Neuron (in vitro differentiated cells): ENCODE measurements around the gene TNFRSF18.

ENCODE experiments used
- H2AFZ ChIP-seq: one replicate; pipeline ENCODE4 v1.6.1; 2013; ENCODE audit warnings: low read depth, mild to moderate bottlenecking, inconsistent platforms, low read length, moderate library complexity
- H3K27me3 ChIP-seq: one replicate; pipeline ENCODE4 v1.6.1; 2013; ENCODE audit warnings: low read length; ENCODE audit not compliant: insufficient read depth
- H3K36me3 ChIP-seq: one replicate; pipeline ENCODE4 v1.6.1; 2013; ENCODE audit warnings: low read length; ENCODE audit not compliant: insufficient read depth
- H3K4me1 ChIP-seq: one replicate; pipeline ENCODE4 v1.6.1; 2013; ENCODE audit warnings: low read length; ENCODE audit not compliant: insufficient read depth
- H3K4me3 ChIP-seq: 2 replicates; pipeline ENCODE4 v1.5.1; 2013; ENCODE audit warnings: mild to moderate bottlenecking, low read length, moderate library complexity
- H3K9me3 ChIP-seq: one replicate; pipeline ENCODE4 v1.6.1; 2013; ENCODE audit warnings: low read length

The TNFRSF18 gene

DNA sequence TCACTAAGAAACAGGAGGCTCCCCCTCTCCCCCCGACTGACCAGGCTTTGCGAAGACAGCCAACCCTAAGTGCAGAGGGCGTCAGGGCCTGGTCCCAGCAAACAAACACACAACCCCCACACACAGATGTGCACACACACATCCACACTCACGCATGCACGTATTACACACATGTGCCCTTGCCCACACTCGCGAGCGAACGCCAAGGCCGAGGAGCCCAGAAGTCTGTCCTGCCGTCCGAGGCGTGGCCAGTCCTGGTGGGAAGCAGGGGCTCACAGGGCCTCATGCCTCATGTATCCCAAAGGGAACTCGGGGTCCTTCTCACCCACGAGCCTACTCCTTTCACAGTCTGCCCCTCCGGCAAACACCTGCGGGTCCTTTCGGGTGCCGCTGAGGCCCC lies 23.4 kb upstream of the TNFRSF18 start:
- H3K9me3 ChIP-seq = peaks cover 2% of the 10 kb centered on the region
- H3K27me3 ChIP-seq = no peaks in the 10 kb centered on the region
- H2AFZ ChIP-seq = no peak overlapping the region
- no peak overlapping the region for H3K4me3 ChIP-seq
- H3K36me3 ChIP-seq = peaks cover 37% of the 10 kb centered on the region
- H3K4me1 ChIP-seq = peaks cover 19% of the 10 kb centered on the region

GRCh38 chr1:1228596-1229321 lies 22.4 kb upstream of the TNFRSF18 start:
- H3K4me3 ChIP-seq = no peak overlapping the region
- H3K36me3 ChIP-seq = peaks cover 39% of the 10 kb centered on the region
- no peak overlapping the region for H2AFZ ChIP-seq
- H3K9me3 ChIP-seq = peaks cover 2% of the 10 kb centered on the region
- H3K27me3 ChIP-seq = no peaks in the 10 kb centered on the region
- H3K4me1 ChIP-seq = peaks cover 19% of the 10 kb centered on the region

DNA sequence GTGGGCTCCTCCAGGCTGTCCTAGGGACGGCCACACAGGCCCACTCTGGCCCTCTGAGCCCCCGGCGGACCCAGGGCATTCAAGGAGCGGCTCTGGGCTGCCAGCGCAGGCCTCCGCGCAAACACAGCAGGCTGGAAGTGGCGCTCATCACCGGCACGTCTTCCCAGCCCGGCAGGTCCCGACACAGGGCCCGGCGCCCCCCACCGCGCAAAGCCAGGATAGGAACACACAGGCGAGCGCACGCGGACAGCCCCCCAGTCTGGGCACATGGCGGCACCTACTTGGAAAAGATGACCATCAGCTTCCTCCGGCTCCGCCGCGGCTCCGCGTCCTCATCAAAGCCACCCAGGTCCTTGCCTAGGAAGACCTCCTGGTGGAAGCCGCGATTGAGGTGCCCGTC lies 21.8 kb upstream of the TNFRSF18 start:
- Histone ChIP-seq H2AFZ (no peak overlapping the region), H3K4me3 (no peak overlapping the region), H3K9me3 (peaks cover 2% of the 10 kb centered on the region), H3K4me1 (peaks cover 19% of the 10 kb centered on the region), H3K27me3 (no peaks in the 10 kb centered on the region), H3K36me3 (peaks cover 43% of the 10 kb centered on the region)

- peaks cover 48% of the 10 kb centered on the region for H3K36me3 ChIP-seq
- H3K4me3 ChIP-seq = no peak overlapping the region
- no peaks in the 10 kb centered on the region for H3K27me3 ChIP-seq
- H3K4me1 ChIP-seq = peaks cover 13% of the 10 kb centered on the region
- no peaks in the 10 kb centered on the region for H3K9me3 ChIP-seq
- H2AFZ ChIP-seq = no peak overlapping the region
Measured at GRCh38 chr1:1227386-1227785, 21.0 kb upstream of the TNFRSF18 start.

- Histone ChIP-seq H3K4me1 (peaks cover 13% of the 10 kb centered on the region), H3K4me3 (no peak overlapping the region), H3K9me3 (no peaks in the 10 kb centered on the region), H2AFZ (no peak overlapping the region), H3K36me3 (peaks cover 53% of the 10 kb centered on the region), H3K27me3 (no peaks in the 10 kb centered on the region)
Measured at GRCh38 chr1:1226566-1227362, 20.4 kb upstream of the TNFRSF18 start.

DNA sequence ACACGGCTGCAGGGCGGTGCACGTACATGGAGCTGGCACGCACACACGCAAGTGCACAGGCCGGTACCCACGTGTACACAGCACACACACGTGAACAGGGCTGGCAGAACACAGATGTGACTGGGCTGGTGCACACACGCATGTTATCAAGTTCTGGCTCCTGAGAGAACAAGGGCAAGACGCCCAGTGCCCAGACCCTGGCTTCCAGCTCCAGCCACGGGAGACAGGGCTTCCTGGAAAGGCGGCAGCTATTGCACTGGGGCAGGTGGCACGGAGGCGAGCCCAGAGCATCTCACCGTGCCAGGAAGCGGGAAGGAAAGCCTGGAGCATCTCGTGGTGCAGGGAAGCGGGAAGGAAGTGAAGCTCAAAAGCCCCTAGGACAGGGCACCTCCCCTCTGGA lies 19.5 kb upstream of the TNFRSF18 start:
- H2AFZ ChIP-seq = no peak overlapping the region
- H3K27me3 ChIP-seq = no peaks in the 10 kb centered on the region
- no peak overlapping the region for H3K4me3 ChIP-seq
- peaks cover 8% of the 10 kb centered on the region for H3K4me1 ChIP-seq
- H3K36me3 ChIP-seq = peaks cover 54% of the 10 kb centered on the region
- H3K9me3 ChIP-seq = no peaks in the 10 kb centered on the region

- H3K36me3 ChIP-seq = peaks cover 59% of the 10 kb centered on the region
- H2AFZ ChIP-seq = no peak overlapping the region
- H3K27me3 ChIP-seq = no peaks in the 10 kb centered on the region
- no peak overlapping the region for H3K4me3 ChIP-seq
- no peaks in the 10 kb centered on the region for H3K9me3 ChIP-seq
- peaks cover 4% of the 10 kb centered on the region for H3K4me1 ChIP-seq
Measured at GRCh38 chr1:1225238-1225845, 18.9 kb upstream of the TNFRSF18 start.

- no peaks in the 10 kb centered on the region for H3K4me1 ChIP-seq
- H3K27me3 ChIP-seq = no peaks in the 10 kb centered on the region
- H3K36me3 ChIP-seq = peaks cover 61% of the 10 kb centered on the region
- no peak overlapping the region for H3K4me3 ChIP-seq
- no peaks in the 10 kb centered on the region for H3K9me3 ChIP-seq
- no peak overlapping the region for H2AFZ ChIP-seq
Measured at GRCh38 chr1:1223891-1224290, 17.5 kb upstream of the TNFRSF18 start.

- no peaks in the 10 kb centered on the region for H3K27me3 ChIP-seq
Measured at GRCh38 chr1:1223321-1223720, 16.9 kb upstream of the TNFRSF18 start.

DNA sequence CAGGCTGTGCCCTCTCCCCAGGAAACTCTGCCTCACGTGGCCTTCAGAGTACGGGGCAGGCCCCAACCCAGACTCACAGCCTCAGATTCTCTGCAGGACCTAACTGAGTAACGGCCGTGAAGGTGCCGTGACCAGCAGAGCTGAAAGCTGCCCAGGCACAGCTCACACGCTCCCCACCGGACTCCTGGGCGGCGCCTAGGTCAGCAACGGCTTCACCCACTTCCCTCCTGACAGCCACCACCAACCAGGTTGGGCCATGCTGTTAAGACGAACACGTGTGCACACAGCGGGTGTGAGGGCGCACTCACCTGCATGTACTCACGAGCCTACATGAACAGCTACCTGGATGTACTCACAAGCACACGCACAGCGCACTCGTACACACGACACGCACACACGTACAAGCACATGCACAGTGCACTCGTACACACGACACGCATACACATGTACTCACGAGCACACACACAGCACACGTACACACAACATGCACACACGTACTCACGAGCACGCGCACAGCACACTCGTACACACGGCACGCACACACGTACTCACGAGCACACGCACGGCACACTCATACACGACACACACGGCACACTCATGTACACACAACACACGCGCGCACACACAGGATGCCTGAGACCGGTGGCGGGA lies 16.3 kb upstream of the TNFRSF18 start:
- no peaks in the 10 kb centered on the region for H3K9me3 ChIP-seq
- H3K4me3 ChIP-seq = no peak overlapping the region
- no peak overlapping the region for H2AFZ ChIP-seq
- H3K4me1 ChIP-seq = no peaks in the 10 kb centered on the region
- peaks cover 61% of the 10 kb centered on the region for H3K36me3 ChIP-seq
- no peaks in the 10 kb centered on the region for H3K27me3 ChIP-seq

More at GRCh38 chr1:1223321-1223720, 16.9 kb upstream of the TNFRSF18 start:
- H2AFZ ChIP-seq = no peak overlapping the region
- H3K4me3 ChIP-seq = no peak overlapping the region
- no peaks in the 10 kb centered on the region for H3K4me1 ChIP-seq
- peaks cover 61% of the 10 kb centered on the region for H3K36me3 ChIP-seq
- no peaks in the 10 kb centered on the region for H3K9me3 ChIP-seq

DNA sequence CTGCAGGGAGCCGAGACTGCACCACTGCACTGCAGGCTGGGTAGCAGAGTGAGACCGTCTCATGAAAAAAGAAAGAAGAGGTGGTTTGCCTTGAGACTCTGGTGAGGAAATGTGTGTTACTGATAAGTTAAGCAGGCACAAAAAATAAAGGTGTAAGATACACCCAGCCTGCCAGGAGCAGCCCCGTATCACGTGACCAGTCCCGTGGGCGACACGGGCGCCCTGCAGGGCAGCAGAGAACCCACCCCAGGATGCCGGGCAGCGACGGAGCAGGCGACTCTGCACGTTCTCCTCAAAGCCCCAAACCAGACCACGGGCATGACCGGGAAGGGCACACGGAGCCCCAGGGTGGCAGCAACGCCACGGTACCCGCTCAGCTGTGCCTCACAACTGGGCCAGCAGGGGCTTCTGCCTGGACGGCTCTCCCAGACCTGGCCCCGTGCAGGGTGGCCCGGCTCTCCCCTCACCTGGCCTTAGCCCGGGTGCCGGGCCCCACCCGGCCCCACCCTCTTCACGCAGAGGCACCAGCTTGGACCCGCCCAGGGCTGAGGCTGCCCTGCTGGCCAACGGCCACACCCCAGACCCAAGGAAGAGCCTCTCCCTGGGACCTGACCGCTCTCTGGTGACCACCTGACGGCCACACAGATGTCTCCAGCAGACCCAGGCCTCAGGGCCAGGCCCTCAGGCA lies 15.6 kb upstream of the TNFRSF18 start:
- H3K27me3 ChIP-seq = no peaks in the 10 kb centered on the region
- H3K9me3 ChIP-seq = no peaks in the 10 kb centered on the region
- peaks cover 64% of the 10 kb centered on the region for H3K36me3 ChIP-seq
- no peaks in the 10 kb centered on the region for H3K4me1 ChIP-seq
- no peak overlapping the region for H2AFZ ChIP-seq
- no peak overlapping the region for H3K4me3 ChIP-seq

DNA sequence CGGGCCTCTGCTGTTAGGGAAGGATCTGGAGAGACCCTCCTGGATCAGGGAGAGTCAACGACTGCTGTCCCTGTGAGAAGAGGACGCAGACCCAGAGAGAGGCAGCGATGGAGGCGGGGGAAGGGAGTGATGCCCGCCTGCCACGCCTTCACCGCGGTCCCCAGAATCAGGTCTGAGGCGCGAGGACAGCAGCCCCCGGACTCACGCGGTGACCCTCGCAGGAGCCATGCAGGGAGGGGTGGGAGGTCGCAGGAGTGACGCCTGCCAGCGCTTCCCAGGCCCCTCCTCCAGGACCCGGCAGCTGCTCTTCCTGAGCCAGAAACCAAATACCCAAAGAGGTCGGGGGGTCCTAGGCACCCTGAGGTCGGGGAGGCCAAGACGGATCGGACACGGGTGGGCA lies 13.8 kb upstream of the TNFRSF18 start:
- no peaks in the 10 kb centered on the region for H3K9me3 ChIP-seq
- H3K4me1 ChIP-seq = no peaks in the 10 kb centered on the region
- no peaks in the 10 kb centered on the region for H3K27me3 ChIP-seq
- no peak overlapping the region for H2AFZ ChIP-seq
- peaks cover 62% of the 10 kb centered on the region for H3K36me3 ChIP-seq
- H3K4me3 ChIP-seq = no peak overlapping the region
